NOMO-1 (cell line): ENCODE measurements around the gene PCSK7.
A peak's percentile ranks its signal among the peaks of the same experiment; 100 is the strongest.
"Not testable (repeated sequence)": the region's sequence is repeated elsewhere in the genome, so short reads cannot be mapped to it uniquely, and the experiment has no call there.

ENCODE experiments used
- DNase-seq, 2 experiments: peaks; one replicate each; lab custom pipeline; 2025; ENCODE audit not compliant: unreplicated experiment in 2 of 2; lab: John Stamatoyannopoulos, UW

Gene PCSK7, protein sequence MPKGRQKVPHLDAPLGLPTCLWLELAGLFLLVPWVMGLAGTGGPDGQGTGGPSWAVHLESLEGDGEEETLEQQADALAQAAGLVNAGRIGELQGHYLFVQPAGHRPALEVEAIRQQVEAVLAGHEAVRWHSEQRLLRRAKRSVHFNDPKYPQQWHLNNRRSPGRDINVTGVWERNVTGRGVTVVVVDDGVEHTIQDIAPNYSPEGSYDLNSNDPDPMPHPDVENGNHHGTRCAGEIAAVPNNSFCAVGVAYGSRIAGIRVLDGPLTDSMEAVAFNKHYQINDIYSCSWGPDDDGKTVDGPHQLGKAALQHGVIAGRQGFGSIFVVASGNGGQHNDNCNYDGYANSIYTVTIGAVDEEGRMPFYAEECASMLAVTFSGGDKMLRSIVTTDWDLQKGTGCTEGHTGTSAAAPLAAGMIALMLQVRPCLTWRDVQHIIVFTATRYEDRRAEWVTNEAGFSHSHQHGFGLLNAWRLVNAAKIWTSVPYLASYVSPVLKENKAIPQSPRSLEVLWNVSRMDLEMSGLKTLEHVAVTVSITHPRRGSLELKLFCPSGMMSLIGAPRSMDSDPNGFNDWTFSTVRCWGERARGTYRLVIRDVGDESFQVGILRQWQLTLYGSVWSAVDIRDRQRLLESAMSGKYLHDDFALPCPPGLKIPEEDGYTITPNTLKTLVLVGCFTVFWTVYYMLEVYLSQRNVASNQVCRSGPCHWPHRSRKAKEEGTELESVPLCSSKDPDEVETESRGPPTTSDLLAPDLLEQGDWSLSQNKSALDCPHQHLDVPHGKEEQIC

DNA sequence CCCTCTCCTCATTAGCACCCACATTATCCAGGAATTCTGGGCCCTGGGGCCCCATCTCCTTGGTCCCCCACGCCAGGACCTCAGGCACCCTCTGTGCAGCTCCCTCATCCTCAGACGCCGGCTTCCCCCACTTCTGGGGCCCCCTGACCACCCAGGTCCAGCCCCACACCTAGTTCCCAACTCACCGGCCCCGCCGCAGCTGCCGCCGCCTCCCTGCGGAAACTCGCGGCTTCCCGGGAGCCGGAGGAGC is at the start of gene PCSK7:
TSS of gene PCSK7 (minus strand) at position 232 of the 250 bp plus-strand sequence. CDS start 2,229 bp downstream, outside the sequence.
- no peak for DNase-seq

DNA sequence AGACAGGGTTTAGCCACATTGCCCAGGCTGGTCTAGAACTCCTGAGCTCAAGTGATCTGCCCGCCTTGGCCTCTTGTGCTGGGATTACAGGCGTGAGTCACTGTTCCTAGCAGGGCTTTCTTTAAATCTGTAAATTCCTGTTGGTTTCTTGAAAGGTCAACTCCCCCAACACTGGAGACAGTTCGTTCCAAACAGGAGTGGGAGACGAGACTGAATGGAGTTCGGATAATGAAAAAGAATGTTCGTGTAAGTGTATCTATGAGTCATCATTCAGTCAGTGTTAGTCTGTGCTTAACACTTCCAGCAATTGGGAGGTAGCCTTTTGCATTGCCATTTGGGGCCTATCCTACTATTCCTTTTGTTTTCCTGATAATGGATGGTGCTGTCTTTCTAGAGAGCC is 49.3 kb upstream of the PCSK7 start:
- DNase-seq, result no peak

DNA sequence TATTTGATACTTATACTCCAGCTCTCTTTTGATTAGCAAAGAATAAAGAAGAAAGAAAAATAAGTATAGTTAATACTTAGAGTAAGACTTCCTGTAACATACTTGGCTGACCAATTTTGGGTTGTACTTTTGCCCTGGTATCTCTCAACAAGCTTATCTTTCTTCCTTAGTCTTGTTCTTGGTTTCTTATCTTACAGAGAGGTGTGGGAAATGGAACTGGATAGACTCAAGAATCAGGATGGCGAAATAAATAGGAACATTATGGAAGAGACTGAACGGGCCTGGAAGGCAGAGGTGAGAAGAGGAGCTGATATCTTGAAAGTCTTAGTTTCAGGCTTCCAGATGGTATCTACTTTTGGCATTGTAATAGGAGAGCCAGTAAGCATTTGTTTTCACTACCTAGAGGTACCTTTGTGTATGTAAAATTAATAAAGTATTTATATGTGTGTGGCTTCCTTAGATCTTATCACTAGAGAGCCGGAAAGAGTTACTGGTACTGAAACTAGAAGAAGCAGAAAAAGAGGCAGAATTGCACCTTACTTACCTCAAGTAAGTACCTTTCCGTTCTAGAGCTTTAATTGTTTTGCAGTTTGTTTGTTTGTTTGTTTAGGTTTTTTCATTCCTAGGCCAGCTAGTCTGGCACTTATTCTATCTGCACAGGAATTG is 48.0 kb upstream of the PCSK7 start:
- no peak for DNase-seq

DNA sequence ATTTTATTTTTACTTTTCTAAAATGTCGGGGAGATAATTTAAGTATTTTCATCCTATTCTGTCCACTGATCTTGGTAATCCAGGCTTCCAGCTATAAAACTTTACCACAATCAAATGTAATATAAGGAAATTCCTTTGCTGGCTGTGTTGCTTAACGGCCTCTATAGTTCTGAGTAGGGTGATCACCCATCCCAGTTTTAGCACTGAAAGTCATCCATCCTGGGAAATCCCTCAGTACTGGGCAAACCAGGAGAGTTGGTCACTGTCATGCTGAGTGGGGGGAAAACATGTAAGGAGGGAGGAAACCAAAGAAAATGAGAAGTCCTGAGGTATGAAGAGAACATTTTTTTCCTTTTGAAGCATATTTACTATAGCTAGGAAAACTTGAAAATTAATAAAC is 46.5 kb upstream of the PCSK7 start:
- DNase-seq, result no peak

DNA sequence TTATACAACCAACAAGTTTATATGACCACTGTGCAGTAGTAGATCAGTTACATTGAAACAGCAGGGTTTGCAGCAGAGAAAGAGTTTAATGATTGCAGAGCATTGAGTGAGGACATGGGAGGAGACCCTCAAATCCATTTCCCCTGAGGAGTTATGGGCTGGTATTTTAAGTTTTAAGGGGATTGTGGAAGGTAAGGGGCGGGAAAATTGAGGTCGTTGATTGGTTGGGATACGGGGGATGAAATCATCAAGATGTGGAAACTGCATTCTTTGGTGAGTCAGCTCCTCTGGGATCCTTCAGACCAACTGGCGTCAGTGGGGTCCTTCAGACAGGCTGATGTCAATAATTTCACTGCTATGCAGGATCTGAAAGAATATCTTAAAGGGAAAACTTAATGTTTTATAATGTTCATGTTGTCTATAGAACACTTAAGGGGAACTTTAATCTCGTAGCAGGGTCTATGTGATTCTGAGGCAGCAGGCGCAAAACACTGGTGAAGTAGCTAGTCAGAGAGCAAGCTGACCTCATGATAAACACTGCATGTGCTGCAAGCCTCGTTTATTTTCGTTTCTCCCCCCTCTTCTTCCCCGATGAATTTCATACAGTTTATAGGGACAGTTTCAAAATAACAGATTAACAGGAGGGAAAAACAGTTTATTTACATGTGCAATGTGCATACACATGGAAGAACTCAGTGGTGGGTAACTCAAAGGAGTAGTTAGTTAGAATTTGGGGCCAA is 41.8 kb upstream of the PCSK7 start:
- no peak for DNase-seq

DNA sequence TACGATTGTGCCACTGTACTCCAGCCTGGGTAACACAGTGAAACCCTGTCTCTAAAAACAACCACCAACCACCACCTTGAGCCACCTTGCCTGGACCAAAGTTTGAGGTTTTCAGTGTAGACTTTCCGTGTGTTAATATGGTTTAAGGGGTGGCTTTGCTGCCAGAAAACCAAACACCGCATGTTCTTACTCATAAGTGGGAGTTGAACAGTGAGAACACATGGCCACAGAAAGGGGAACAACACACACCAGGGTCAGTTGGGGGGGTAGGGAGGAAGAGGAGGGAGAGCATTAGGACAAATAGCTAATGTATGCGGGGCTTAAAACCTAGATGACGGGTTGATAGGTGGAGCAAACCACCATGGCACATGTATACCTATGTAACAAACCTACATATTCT is 40.3 kb upstream of the PCSK7 start:
- not testable (repeated sequence) for DNase-seq

DNA sequence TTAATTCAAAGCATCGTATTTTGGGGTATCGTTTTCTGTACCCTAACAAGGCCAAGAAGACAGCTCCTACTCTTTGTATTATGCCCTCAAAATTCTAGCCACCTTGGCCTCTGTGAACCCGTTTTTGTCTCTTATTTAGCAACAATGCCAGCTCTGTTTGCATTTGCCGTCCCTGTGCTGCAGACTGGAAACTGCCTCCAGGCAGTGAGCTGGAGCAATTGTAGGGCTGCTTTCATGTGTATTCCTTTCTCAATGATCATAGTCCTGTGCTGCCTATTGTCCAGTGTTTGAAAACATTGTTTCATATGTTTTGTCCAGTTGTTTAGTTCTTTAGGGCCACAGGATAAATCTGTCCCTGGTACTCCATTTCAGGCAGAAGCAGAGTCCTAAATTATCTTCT is 39.3 kb upstream of the PCSK7 start:
- no peak for DNase-seq

DNA sequence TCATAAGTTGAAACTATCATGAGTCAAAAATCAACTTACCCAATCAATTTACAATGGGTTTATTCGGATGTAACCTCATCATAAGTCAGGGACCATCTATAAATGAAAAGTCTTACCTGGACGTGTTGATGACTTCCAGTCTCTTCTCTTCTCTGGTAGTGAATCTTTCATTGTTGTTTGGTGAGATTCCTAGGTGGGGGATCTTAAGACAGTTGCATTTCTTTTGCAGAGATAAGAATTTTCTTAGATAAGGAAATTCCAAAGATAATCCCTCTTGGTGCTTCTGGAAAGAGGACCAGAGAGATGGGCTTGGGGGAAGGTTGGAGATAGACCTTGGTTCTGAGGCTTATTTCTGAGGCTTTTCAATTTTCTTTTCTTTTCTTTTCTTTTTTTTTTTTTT is 38.0 kb upstream of the PCSK7 start:
- no peak for DNase-seq

DNA sequence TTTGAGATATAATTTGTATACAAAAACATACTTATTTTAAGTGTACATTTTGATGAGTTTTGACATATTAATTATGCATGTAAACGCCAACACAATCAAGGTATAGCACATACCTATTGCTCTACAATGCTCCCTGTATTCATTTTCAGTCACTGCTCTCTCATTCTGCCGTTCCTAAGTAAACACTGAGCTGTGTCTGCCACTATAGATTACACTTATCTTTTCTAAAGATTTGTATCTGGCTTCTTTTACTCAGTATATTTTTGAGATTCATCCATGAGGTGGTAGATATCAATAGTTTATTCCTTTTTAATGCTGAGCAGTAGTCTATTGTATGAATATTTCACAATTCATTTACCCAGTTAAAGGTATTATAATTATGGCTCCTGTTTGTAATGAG is 33.9 kb upstream of the PCSK7 start:
- no peak for DNase-seq

DNA sequence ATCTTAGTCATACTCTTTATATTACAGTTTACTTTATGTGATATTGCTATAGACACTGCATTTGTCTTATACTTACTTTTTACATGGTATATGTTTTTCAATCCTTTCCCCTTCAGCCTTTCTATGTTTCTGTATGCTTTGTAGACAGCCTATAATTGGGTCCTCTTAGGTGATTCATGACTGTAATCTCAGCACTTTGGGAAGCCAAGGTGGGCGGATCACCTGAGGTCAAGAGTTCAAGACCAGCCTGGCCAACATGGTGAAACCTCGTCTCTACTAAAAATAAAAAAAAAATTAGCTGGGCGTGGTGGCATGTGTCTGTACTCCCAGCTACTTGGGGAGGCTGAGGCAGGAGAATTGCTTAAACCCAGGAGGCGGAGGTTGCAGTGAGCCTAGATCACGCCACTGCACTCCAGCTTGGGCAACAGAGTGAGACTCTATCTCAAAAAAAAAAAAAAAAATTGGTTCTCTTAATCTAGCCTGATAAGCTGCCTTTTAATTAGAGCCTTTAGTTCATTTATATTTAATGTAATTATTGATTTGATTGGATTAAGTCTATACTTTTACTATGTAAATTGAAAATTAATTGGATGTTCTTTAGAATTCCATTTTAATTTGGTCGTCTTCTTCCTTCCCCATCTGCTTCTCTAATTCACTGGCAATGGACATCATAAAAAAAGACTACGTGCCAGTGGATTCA is 32.9 kb upstream of the PCSK7 start:
- not testable (repeated sequence) for DNase-seq

DNA sequence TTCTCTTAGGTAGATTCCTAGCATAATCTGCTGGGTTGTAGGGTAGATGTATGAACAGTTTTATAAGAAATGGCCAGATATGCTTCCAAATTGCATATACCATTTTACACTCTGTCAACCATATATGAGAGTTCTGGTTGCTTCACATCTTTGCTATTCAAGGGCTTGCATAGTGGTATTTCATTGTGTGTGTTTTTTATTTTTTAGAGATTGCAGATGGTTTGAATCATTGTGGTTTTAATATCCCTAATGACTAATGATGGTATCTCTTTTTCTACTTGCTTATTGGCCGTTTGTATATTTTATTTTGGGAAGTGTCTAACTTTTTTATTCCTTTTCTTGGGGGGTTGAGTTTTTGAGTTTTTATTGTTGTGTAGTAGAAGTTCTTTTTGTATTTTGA is 27.5 kb upstream of the PCSK7 start:
- DNase-seq, result no peak

DNA sequence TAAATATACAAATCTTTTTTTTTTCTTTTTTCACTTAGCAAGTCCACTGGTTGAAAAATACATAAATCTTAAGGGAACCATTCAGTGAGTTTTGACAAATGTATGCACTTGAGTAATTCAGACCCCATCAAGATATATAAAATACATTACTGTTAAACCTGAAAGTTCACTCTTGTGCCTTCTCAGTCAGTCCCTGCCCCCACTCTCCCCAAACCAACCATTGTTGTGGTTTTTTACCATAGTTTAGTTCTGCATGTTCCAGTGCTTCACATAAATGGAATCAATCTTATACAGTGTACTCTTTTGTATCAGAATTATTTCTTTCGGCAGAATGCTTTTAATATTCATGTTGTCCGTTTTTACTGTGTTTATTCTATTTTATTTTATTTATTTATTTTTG is 26.7 kb upstream of the PCSK7 start:
- no peak for DNase-seq

DNA sequence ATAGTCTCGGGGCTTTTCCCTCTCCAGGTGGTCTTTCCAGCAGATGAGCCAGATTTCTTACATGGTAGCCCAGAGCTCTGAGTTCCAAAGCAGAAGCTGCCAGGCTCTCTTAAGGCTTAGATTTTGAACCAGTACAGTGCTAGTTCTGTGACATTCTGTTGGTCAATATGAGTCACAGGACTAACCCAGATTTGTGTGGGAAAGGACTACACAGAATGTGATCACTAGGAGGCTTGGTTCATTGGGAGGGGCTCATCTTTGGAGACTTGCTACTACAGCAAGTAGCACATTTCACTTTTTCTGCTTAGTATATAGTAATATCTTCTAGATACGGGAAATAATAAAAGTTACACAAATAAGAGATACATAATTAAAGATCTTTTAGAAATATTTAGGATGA is 24.7 kb upstream of the PCSK7 start:
- no peak for DNase-seq

DNA sequence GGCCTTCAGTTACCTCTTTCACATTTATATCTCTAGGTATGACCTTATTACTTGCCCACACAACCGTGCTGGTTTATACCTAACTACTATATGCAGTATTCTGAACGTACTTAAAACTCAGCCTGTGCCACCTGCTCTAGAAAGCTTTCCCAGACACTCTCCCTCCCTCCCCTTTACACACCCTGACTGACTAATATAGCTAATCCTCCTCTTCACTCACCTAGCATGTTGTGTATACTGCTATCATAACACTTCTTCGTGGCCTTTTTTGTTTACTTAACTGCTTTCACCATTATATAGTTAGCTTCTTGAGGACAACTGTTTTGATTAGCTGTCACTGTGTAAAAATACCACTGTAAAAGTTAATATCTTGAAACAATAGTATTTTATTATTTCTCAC is 24.1 kb upstream of the PCSK7 start:
- DNase-seq, result no peak

DNA sequence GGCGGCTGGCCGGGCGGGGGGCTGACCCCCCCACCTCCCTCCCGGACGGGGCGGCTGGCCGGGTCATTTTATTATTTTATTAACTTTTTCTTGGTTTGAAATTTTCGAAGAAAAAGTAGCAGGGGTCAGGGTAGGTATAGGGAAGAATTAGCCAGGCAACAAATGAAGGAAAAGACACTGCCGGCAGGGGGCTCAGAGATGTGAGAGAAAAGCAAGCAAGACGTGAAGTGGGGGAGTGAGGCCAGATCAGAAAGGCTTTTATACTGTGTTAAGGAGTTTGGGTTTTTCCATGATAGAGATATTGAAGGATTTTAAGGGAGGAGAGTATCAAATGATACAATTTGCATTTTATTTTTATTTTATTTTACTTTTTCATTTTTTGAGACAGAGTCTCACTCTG is 19.6 kb upstream of the PCSK7 start:
- DNase-seq, result no peak

DNA sequence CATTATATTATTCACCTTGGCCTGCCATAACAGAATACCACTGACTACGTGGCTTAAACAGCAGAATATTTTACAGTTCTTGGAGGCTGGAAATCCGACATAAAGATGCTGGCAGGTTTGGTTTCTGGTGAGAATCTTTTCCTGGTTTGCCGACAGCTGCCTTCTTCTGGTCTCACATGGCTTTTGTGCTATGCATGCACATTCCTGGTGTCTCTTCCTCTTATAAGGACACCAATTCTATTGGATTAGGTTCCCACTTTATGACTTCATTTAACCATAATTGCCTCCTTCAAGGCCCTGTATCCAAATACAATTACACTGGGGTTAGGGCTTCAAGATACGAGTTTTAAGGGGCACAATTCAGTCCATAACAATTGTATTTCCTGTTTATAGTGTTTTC is 17.7 kb upstream of the PCSK7 start:
- no peak for DNase-seq

DNA sequence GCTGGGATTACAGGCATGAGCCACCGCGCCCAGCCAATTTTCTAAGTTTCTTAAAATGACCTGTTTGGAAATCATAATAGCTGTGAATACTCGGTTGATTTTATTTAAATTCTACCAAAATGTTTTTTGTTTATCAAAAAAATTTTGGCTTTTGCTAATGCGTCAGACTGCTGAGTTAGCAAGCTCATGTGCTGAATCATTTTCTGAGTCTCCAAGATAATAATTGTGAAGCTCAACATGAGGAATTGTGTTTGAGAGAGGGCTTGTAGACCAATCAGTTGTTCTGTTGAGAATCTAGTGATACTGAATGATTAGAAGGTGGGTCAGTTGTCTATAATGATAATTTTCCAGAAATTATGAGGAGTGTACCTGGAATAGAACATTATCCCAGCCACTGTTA is 16.5 kb upstream of the PCSK7 start:
- DNase-seq, result no peak

DNA sequence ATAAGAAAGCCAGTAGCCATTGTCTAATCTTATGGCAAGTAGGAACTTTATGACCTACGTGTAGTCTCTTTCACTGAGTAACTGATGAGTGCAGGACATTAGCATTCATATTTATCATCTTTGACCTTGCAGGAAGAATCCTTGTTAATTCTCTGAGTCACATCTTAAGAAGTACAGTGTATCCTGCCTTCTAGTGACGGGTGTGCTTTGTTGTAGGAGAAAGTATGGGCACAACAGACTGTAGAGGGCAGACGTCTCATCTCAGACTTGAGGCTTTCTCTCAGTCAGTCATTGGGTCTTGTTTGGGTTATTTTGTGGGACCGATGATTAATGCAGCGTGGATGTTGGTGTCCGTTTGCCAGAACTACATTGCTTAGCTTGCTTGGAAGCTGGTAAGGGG is 7.4 kb upstream of the PCSK7 start:
- no peak for DNase-seq

DNA sequence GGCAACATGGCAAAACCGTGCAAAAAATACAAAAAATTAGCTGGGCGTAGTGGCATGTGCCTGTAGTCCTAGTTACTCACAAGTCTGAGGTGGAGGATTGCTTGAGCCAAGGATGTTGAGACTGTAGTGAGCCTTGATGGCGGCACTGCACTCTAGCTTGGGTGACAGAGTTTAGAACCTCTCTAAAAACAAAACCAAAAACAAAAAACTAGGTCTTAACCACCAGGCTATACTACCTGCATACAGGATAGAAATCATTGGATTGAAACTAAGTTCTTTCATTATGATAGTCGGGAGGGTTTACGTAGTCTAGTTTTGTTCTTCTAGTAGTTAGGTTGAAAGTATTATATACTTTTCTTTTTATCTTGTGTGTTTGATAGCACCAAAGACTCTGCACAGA is 6.3 kb upstream of the PCSK7 start:
- no peak for DNase-seq

DNA sequence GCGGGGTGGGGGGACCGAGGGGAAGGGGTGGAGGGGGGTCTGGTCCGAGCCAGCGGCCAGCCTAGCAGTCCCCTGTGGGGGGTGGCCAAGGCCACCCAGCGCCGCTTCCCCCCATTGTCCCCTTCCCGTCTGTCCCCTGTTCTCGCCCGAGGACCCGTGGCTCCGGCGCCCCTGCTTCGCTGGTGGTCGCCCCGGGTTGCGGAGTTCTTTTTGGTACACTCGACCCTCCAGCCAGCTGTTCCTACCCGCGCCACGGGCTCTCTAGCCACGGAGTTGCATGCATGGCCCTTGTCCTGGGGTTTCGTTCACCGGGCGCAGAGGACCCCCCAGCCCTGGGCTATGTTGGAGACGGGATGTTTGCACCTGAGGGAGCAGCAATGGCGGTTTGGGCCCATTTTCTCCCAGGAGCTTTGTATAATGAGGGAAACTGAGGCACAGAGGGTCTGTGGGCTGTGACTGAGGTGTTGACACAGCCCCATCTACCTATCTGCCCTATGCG is 1.1 kb upstream of the PCSK7 start:
- DNase-seq, result peak in 1 of 2 experiments; percentile 7
